GM19035 (cell line): ENCODE results near the gene HYKK.
"Not testable (repeated sequence)": the region's sequence is repeated elsewhere in the genome, so short reads cannot be mapped to it uniquely, and the experiment has no call there.

ENCODE experiments used
- ATAC-seq: cut with Tn5 transposase; IDR thresholded peaks from one replicate; pipeline ENCODE4 v1.9.1; 2021; ENCODE audit not compliant: unreplicated experiment

Gene HYKK, protein sequence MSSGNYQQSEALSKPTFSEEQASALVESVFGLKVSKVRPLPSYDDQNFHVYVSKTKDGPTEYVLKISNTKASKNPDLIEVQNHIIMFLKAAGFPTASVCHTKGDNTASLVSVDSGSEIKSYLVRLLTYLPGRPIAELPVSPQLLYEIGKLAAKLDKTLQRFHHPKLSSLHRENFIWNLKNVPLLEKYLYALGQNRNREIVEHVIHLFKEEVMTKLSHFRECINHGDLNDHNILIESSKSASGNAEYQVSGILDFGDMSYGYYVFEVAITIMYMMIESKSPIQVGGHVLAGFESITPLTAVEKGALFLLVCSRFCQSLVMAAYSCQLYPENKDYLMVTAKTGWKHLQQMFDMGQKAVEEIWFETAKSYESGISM

DNA sequence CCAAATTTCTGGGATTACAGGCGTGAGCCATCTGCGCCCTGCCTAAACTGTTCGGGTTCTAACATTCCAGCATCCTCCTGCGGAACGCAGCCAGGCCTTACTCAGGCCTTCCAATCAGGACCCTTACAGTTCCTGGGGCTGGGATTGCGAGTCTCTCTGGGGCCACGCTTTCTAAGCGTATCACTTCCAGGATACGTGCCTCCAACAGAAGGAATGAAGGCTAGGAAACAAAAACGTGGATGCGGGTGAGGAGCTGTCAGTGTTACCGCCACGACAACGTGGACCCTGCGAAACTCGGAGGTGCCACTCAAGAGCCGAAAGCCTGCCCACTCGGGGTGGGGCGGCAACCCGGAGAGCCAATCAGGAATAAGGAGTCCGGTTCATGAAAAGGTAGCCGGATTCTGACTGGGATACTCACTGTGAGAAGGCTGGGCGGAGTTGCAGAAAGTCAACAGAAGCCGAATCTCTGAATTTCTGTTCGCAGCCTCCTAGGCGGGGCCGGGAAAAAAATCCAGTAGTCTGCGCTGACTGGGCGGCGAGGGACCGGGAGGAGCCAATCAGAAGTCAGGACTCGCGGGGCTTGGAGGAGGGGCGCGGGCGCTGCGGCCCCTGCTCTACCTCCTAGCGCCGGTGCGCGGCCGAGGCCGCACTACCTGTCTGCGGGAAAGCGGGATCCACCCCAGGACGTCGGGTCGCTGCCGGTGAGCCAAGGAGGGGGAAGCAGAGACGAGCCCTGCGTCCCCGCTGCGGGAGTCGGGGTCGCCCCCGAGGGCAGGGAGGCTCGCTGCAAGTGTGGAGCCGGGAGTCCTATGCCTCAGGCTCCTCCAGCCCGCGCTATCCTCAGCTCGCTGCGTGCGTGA, at the start of gene HYKK:
TSS of gene HYKK (plus strand) at position 607 of the 860 bp plus-strand sequence. CDS start 5,512 bp downstream, outside the sequence.
- ATAC-seq: peak; percentile 89

GRCh38 chr15:78460737-78461136, 46.6 kb upstream of the HYKK start:
- ATAC-seq: no peak

- no peak for ATAC-seq
Observed at GRCh38 chr15:78461171-78461888, 46.0 kb upstream of the HYKK start.

DNA sequence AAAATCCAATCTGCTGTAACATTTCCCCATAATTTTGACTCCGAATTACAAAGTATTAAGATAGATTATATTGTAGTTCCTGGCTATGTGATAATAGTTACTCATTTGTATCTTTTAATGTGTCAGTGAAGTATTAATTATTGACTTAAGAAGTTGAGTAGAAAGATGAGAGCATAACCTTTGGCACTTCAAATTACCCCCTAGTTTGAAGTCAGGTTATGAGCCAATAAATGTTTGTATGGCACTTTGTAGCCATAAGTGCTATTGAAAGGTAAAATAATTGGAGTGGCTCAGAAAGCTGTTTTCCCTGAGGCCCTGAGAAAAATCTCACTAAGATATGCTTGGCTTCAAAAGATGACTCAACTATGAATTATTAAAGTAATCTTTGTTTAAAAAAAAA, 38.3 kb upstream of the HYKK start:
- no peak for ATAC-seq

GRCh38 chr15:78477295-78477694, 30.1 kb upstream of the HYKK start:
- ATAC-seq: no peak

DNA sequence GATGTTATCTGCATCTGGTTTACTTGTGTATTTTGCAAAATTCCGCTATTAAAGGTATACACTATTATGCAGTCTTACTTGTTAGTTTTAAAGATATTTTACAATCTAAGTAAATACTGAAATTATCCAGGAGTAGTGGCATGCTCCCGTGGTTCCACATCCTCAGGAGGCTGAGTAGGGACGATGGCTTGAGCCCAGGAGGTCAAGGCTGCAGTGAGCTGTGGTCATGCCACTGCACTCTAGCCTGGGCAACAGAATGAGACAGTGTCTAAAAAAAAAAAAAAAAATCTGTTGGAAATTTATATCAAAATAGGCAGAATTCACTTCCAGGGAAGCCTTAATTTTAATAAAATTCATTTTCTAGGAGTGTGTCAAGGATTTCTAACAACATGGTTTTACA, 27.7 kb upstream of the HYKK start:
- no peak for ATAC-seq

DNA sequence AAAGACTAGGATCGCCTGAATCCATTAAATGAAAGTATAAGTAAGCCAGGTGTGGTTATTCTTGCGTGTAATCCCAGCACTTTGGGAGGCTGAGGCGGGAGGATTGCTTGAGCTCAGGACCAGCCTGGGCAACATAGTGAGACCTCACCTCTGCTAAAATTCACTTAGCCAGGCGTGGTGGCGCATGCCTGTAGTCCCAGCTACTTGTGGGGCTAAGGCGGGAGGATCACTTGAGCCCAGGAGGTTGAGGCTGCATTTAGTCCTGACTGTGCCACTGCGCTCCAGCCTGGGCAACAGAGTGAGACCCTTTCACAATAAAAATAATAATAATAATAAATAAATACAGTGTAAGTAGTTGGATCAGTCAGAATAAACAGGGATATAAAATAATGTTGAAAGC, 25.5 kb upstream of the HYKK start:
- ATAC-seq: no peak

DNA sequence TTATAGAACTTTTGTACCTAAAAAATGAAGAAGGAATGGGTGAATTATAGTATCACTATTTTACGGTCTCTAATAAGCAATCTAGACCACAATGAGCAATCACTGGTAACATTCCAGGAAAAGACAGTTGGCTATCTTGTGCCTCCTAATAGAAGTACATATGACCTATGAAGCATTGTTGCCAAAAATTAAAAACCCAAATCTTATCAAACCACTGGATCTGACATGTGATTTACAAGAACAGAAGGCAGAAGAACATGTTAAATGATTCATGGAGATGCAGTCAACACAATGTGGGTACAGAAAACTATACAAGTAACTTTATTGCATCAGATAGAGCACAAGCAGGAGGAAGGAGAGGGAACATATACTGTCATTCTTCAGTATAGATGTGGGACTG, 14.5 kb upstream of the HYKK start:
- ATAC-seq: no peak

DNA sequence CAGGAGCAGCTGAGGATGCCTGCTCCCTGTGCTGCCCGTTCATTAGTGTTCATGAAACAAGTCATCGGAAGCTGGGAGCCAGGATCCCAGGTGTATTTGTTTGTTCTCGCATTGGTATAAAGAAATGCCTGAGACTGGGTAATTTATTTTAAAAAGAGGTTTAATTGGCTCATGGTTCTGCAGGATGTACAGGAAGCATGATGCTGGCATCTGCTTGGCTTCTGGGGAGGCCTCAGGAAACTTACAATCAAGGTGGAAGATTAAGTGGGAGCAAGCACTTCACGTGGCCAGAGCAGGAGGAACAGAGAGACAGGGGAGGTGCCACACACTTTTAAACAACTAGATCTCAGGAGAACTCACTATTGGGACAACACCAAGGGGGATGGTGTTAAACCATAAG, 5.5 kb upstream of the HYKK start:
- ATAC-seq: no peak

GRCh38 chr15:78502641-78503040, 4.7 kb upstream of the HYKK start:
- ATAC-seq: no peak

DNA sequence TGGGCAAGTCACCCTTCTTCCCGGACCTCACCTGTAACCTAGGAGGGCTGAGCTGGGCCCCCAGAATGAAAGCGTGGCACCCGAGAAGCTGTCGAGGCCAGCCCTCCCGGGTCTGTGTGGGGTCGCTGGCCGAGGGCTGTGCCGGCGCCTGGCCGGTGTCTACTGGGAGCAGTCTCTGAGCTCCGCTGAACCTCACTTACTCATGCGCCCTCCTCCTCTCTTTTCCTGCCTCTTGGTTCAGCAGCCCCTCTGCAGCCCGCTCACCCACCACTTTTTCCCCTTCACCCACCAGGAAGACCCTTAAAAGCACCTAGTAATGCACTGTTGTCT, 419 bp downstream of the HYKK start:
- peak; percentile 35 for ATAC-seq

DNA sequence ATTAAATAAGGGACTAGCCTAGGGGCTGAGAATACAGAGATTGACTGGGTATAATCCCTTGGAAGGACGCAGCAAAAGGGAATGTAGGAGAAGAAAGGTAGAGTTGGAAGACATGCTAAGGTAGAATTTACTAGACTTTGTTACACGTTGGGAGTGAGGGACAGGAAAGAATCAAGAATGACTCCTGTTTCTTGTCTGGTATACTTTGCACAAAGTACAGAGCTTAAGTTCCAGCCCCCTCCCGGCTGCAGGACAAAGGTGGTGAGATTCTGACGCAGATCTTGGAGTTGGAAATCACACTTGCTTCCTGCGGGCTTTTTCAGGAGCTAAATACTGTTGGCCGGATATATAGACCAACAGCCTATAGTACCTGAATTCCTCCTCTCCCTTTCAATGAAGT, 895 bp downstream of the HYKK start:
- ATAC-seq: no peak

- no peak for ATAC-seq
Observed at GRCh38 chr15:78509726-78510312, 2.4 kb downstream of the HYKK start.

- not testable (repeated sequence) for ATAC-seq
Observed at GRCh38 chr15:78520035-78520434, 12.7 kb downstream of the HYKK start.

- no peak for ATAC-seq
Observed at GRCh38 chr15:78524230-78524629, 16.9 kb downstream of the HYKK start.

GRCh38 chr15:78527325-78527724, 19.9 kb downstream of the HYKK start:
- no peak for ATAC-seq

DNA sequence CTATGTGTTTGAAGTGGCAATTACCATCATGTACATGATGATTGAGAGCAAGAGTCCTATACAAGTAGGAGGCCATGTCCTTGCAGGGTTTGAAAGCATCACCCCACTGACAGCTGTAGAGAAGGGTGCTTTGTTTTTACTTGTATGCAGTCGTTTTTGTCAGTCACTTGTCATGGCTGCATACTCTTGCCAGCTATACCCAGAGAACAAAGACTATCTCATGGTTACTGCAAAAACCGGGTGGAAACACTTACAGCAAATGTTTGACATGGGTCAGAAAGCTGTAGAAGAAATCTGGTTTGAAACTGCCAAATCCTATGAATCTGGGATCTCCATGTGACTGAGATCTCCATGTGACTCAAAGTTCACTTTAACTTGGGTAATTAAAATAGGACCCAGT, 26.0 kb downstream of the HYKK start:
- no peak for ATAC-seq

DNA sequence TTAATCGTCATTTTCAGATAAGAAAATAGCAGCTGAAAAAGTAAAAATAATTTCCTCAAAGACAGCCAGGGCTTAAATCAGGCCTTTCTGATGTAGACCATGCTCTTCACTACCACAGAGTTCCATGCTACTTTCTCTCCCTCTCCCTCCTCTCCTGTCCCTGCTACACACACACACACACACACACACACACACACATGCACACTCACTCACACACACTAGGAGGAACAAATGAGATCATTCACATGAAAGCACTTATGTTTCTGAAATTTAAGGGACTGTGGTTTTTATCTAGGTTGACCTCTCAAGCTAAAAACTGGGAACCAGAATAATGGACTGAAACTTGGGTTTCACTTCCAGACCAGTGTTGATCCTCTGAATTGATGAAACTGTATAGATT, 28.8 kb downstream of the HYKK start:
- ATAC-seq: no peak

GRCh38 chr15:78537266-78537905, 30.0 kb downstream of the HYKK start:
- no peak for ATAC-seq

DNA sequence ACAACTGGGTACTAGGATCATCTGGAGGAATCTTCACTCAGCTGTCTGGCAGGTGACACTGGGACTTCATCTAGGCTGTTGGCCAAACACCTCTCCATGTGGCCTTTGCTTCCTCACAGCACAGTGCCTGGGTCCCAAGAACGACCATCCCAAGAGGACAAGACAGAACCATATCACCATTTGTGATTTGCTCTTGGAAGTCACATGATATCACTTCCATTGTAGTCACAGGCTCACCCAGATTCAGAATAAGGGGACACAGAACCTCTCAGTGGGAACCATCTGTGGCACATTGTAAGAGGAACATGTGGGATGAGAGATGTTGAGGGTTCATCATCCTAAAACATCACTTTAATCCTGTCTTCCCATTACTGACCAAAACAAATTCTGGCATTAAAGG, 31.0 kb downstream of the HYKK start:
- no peak for ATAC-seq
